H9 (cell line): ENCODE results near the gene AMER1. TPM values are rescaled to one million over a fixed set of nuclear protein-coding genes. Genes with fewer than 3 reads are reported as not detected.
A peak's percentile ranks its signal among the peaks of the same experiment; 100 is the strongest.

ENCODE experiments used
- DNase-seq: peaks from one replicate; pipeline ENCODE4 v3.0.0-alpha.2; 2017
- H2AFZ ChIP-seq: one replicate; pipeline ENCODE4 v1.6.1; 2013; ENCODE audit warnings: mild to moderate bottlenecking, low read length, control low read depth, moderate library complexity
- H2AK5ac ChIP-seq: 2 replicates; pipeline ENCODE4 v1.6.1; 2013; ENCODE audit warnings: low read length, control low read depth, mixed read lengths; ENCODE audit not compliant: insufficient read length
- H2BK120ac ChIP-seq: one replicate; pipeline ENCODE4 v1.6.1; 2013; ENCODE audit warnings: low read depth, mild to moderate bottlenecking, low read length, control low read depth, inconsistent platforms; ENCODE audit not compliant: poor library complexity, severe bottlenecking
- H2BK12ac ChIP-seq: 2 replicates; pipeline ENCODE4 v1.6.1; 2013; ENCODE audit warnings: low read length, control low read depth, mixed read lengths, low read depth; ENCODE audit not compliant: insufficient read length
- H2BK15ac ChIP-seq: 2 replicates; pipeline ENCODE4 v1.6.1; 2013; ENCODE audit warnings: low read depth, low read length, control low read depth
- H2BK20ac ChIP-seq: one replicate; pipeline ENCODE4 v1.6.1; 2013; ENCODE audit warnings: low read depth, mild to moderate bottlenecking, low read length, control low read depth, inconsistent platforms; ENCODE audit not compliant: poor library complexity, severe bottlenecking
- H2BK5ac ChIP-seq: 2 replicates; pipeline ENCODE4 v1.6.1; 2013; ENCODE audit warnings: low read length, control low read depth, mixed read lengths; ENCODE audit not compliant: insufficient read length
- H3K14ac ChIP-seq: 2 replicates; pipeline ENCODE4 v1.6.1; 2013; ENCODE audit warnings: low read length, control low read depth; ENCODE audit not compliant: insufficient read depth
- H3K18ac ChIP-seq: 2 replicates; pipeline ENCODE4 v1.6.1; 2013; ENCODE audit warnings: low read depth, mild to moderate bottlenecking, mixed read lengths, low read length, control low read depth; ENCODE audit not compliant: insufficient read length
- H3K23ac ChIP-seq: 2 replicates; pipeline ENCODE4 v1.6.1; 2013; ENCODE audit warnings: low read length, control low read depth, mixed read lengths, low read depth; ENCODE audit not compliant: insufficient read length
- H3K23me2 ChIP-seq: 2 replicates; pipeline ENCODE4 v1.6.1; 2013; ENCODE audit warnings: low read depth, mild to moderate bottlenecking, mixed read lengths, low read length, control low read depth; ENCODE audit not compliant: insufficient read length, poor library complexity, severe bottlenecking
- H3K27ac ChIP-seq: 2 replicates; pipeline ENCODE4 v1.5.1; 2013; ENCODE audit warnings: low read length, control low read depth, mixed read lengths, low read depth; ENCODE audit not compliant: insufficient read length
- H3K27me3 ChIP-seq: 2 replicates; pipeline ENCODE4 v1.6.1; 2013; ENCODE audit warnings: low read length, control low read depth, inconsistent platforms; ENCODE audit not compliant: insufficient read depth
- H3K4ac ChIP-seq: 2 replicates; pipeline ENCODE4 v1.6.1; 2013; ENCODE audit warnings: low read depth, mild to moderate bottlenecking, control low read depth, inconsistent platforms, low read length, moderate library complexity
- H3K4me1 ChIP-seq: 2 replicates; pipeline ENCODE4 v1.6.1; 2013; ENCODE audit warnings: low read length, control low read depth, inconsistent platforms; ENCODE audit not compliant: insufficient read depth
- H3K4me2 ChIP-seq: 2 replicates; pipeline ENCODE4 v1.6.1; 2013; ENCODE audit warnings: low read length, control low read depth, mixed read lengths; ENCODE audit not compliant: insufficient read length, insufficient read depth
- H3K56ac ChIP-seq: 2 replicates; pipeline ENCODE4 v1.6.1; 2013; ENCODE audit warnings: low read depth, mild to moderate bottlenecking, mixed read lengths, low read length, control low read depth; ENCODE audit not compliant: insufficient read length
- H3K79me1 ChIP-seq: 2 replicates; pipeline ENCODE4 v1.6.1; 2013; ENCODE audit warnings: low read depth, mild to moderate bottlenecking, moderate library complexity, low read length, control low read depth, inconsistent platforms; ENCODE audit not compliant: insufficient read depth, poor library complexity, severe bottlenecking
- H3K79me2 ChIP-seq: 2 replicates; pipeline ENCODE4 v1.6.1; 2013; ENCODE audit warnings: low read length, control low read depth, inconsistent platforms; ENCODE audit not compliant: insufficient read depth
- H3K9ac ChIP-seq: 2 replicates; pipeline ENCODE4 v1.6.1; 2013; ENCODE audit warnings: low read length, control low read depth, mixed read lengths; ENCODE audit not compliant: insufficient read length; ENCODE audit errors: extremely low read depth
- H3K9me3 ChIP-seq: one replicate; pipeline ENCODE4 v1.6.1; 2013; ENCODE audit warnings: low read depth, low read length, inconsistent platforms; ENCODE audit not compliant: control insufficient read depth
- H3T11ph ChIP-seq: one replicate; pipeline ENCODE4 v1.6.1; 2013; ENCODE audit warnings: mild to moderate bottlenecking, low read length, control low read depth, inconsistent platforms
- H4K20me1 ChIP-seq: one replicate; pipeline ENCODE4 v1.6.1; 2013; ENCODE audit not compliant: control insufficient read depth, insufficient read length, insufficient read depth
- H4K5ac ChIP-seq: 2 replicates; pipeline ENCODE4 v1.6.1; 2013; ENCODE audit warnings: low read depth, mild to moderate bottlenecking, mixed read lengths, low read length, control low read depth; ENCODE audit not compliant: insufficient read length
- H4K8ac ChIP-seq: replicated peaks from 2 replicates; pipeline ENCODE4 v1.6.1; 2013; ENCODE audit warnings: low read length, control low read depth, mixed read lengths, low read depth; ENCODE audit not compliant: insufficient read length
- H4K91ac ChIP-seq: 2 replicates; pipeline ENCODE4 v1.6.1; 2013; ENCODE audit warnings: low read depth, mild to moderate bottlenecking, moderate library complexity, mixed read lengths, low read length, control low read depth; ENCODE audit not compliant: insufficient read length
- H3K27ac Mint-ChIP-seq, 3 experiments: 2 replicates in 2 of 3; 3 replicates in 1 of 3; pipeline ENCODE4 v1.8.0; 2020 to 2021; ENCODE audit warnings: mixed read lengths in 3 of 3, mild to moderate bottlenecking in 1 of 3, moderate library complexity in 1 of 3
- H3K27me3 Mint-ChIP-seq: 2 replicates; pipeline ENCODE4 v1.8.0; 2021; ENCODE audit warnings: low read depth, mild to moderate bottlenecking, moderate library complexity, mixed read lengths
- H3K36me3 Mint-ChIP-seq, 3 experiments: 2 replicates in 2 of 3; 3 replicates in 1 of 3; pipeline ENCODE4 v1.8.0; 2020 to 2021; ENCODE audit warnings: low read depth in 3 of 3, mixed read lengths in 3 of 3; ENCODE audit not compliant: insufficient read depth in 1 of 3
- H3K4me1 Mint-ChIP-seq, 2 experiments: 2 replicates each; pipeline ENCODE4 v1.8.0; 2020; ENCODE audit warnings: mixed read lengths in 2 of 2
- H3K4me3 Mint-ChIP-seq, 2 experiments: 2 replicates in 1 of 2; 3 replicates in 1 of 2; pipeline ENCODE4 v1.8.0; 2020 to 2021; ENCODE audit warnings: mild to moderate bottlenecking in 2 of 2, mixed read lengths in 2 of 2, moderate library complexity in 1 of 2
- H3K9me3 Mint-ChIP-seq, 2 experiments: 2 replicates in 1 of 2; 3 replicates in 1 of 2; pipeline ENCODE4 v1.8.0; 2020; ENCODE audit warnings: mild to moderate bottlenecking in 2 of 2, mixed read lengths in 2 of 2, moderate library complexity in 1 of 2
- WGBS: extraction: QIAGEN DNeasy Blood & Tissue Kit; methylation state at CpG from one replicate; pipeline ENCODE4 v1.1.7; 2013; ENCODE audit warnings: missing lambda C conversion rate, low lambda C conversion rate, mixed read lengths; ENCODE audit not compliant: insufficient read length; ENCODE audit errors: extremely low coverage; 5-methylcytosine and 5-hydroxymethylcytosine counted together
- total RNA-seq: library from RNA; stranded (reverse); gene quantifications from 2 replicates; pipeline ENCODE4 v1.2.1, GENCODE V29; 2021
- TF ChIP-seq, protein P1 (sequence below): fragments of 200-600 bp; sonication (generic); conservative IDR thresholded peaks from 3 replicates; pipeline ENCODE4 v1.8.0; 2021; ENCODE audit warnings: antibody characterized with exemption, mild to moderate bottlenecking

The AMER1 gene
- total RNA-seq, 1 experiment from 2014 or later: 6.2 TPM

DNA sequence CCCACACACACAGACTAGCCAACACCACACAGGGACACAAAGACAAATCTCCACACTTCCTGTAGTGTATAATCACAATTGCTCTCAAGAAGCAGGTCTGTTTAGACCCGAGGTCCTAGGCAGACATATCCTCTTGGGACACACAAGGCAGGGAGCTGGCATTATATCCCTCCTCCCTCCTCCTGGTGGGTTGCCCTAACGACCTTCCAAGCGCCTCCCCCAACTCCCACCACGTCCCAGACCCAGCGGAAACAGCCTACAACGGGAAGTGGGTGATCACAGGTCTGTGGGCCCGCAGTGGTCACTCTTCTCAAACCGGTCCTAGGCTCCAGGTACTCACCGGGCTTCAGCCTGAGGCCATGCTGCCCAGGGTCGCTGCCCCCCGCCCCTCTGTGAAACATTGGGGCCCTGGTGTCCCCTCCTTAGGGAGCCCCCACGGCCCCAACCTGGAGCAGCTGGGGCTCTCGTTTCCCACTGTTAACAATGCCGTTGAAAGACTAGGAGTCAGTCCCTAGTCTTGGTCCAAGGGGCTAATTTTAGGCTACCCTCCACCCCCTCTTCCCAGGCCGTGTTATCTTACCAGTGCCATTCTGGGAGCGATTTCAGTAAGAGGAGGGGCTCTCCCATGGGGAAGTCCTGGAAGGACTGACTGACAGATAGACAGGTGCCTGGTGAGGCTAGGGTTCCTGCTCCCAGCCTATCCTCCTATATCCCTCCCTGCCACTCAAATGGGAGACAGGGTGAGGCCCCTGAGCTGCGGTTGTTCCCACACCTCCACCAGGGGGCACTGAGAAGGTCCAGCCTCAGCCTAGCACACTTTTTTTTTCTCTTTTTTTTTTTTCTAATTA, 24.8 kb upstream of the AMER1 start, which contains the start of gene ASB12:
TSS of gene ASB12 (minus strand) at position 485 of the 848 bp plus-strand sequence. CDS start 4,957 bp downstream, outside the sequence.
- H3K4ac ChIP-seq: no peak within 1 kb of the TSS
- no peak within 1 kb of the TSS for H4K5ac ChIP-seq
- H2AFZ ChIP-seq: no peak within 1 kb of the TSS
- H2AK5ac ChIP-seq: no peak within 1 kb of the TSS
- no peaks in the 10 kb centered on the region for H3K23me2 ChIP-seq
- H3K23ac ChIP-seq: no peak within 1 kb of the TSS
- no peak within 1 kb of the TSS for H4K8ac ChIP-seq
- no peak within 1 kb of the TSS for H3K9ac ChIP-seq
- H3K27me3 Mint-ChIP-seq: no peaks in the 10 kb centered on the region; the same call in 1 of the 2 replicates
- H2BK12ac ChIP-seq: no peak within 1 kb of the TSS
- H3K4me2 ChIP-seq: no peak within 1 kb of the TSS
- no peak within 1 kb of the TSS for H2BK120ac ChIP-seq
- peaks cover 45% of the 10 kb centered on the region for H3K9me3 ChIP-seq
- H3K18ac ChIP-seq: no peak within 1 kb of the TSS
- no peaks in the 10 kb centered on the region for H3K4me1 ChIP-seq
- H3K4me1 Mint-ChIP-seq: peaks cover 5 to 6% of the 10 kb centered on the region in 2 experiments
- TF ChIP-seq, protein P1, sequence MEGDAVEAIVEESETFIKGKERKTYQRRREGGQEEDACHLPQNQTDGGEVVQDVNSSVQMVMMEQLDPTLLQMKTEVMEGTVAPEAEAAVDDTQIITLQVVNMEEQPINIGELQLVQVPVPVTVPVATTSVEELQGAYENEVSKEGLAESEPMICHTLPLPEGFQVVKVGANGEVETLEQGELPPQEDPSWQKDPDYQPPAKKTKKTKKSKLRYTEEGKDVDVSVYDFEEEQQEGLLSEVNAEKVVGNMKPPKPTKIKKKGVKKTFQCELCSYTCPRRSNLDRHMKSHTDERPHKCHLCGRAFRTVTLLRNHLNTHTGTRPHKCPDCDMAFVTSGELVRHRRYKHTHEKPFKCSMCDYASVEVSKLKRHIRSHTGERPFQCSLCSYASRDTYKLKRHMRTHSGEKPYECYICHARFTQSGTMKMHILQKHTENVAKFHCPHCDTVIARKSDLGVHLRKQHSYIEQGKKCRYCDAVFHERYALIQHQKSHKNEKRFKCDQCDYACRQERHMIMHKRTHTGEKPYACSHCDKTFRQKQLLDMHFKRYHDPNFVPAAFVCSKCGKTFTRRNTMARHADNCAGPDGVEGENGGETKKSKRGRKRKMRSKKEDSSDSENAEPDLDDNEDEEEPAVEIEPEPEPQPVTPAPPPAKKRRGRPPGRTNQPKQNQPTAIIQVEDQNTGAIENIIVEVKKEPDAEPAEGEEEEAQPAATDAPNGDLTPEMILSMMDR: peak; percentile 49
- WGBS: no CpG with 5 or more reads among the region's 17 CpGs
- H3K27me3 ChIP-seq: no peaks in the 10 kb centered on the region
- H2BK15ac ChIP-seq: no peak within 1 kb of the TSS
- no peaks in the 10 kb centered on the region for H3K79me1 ChIP-seq
- no peak within 1 kb of the TSS for H3K27ac Mint-ChIP-seq
- H3K9me3 Mint-ChIP-seq: peaks cover 32 to 33% of the 10 kb centered on the region in 2 experiments
- no peak within 1 kb of the TSS for H3K14ac ChIP-seq
- H3K27ac ChIP-seq: no peak within 1 kb of the TSS
- H2BK5ac ChIP-seq: no peak within 1 kb of the TSS
- no peaks in the 10 kb centered on the region; a peak in 3 of 7 replicates for H3K36me3 Mint-ChIP-seq
- no peaks in the 10 kb centered on the region for H4K20me1 ChIP-seq
- H4K91ac ChIP-seq: no peak within 1 kb of the TSS
- DNase-seq: no peak
- H3T11ph ChIP-seq: no peak within 1 kb of the TSS
- no peak within 1 kb of the TSS for H3K4me3 Mint-ChIP-seq
- no peak within 1 kb of the TSS for H3K56ac ChIP-seq
- H2BK20ac ChIP-seq: no peak within 1 kb of the TSS
- no peaks in the 10 kb centered on the region for H3K79me2 ChIP-seq
